Uterus (tissue), 4 donors: ENCODE measurements around the gene MAN2B1. TPM values are rescaled to one million over a fixed set of nuclear protein-coding genes. Genes with fewer than 3 reads are reported as not detected.
A peak's percentile ranks its signal among the peaks of the same experiment; 100 is the strongest.
"Not testable (repeated sequence)": the region's sequence is repeated elsewhere in the genome, so short reads cannot be mapped to it uniquely, and the experiment has no call there.

Source experiments
- DNase-seq, 2 donors: peaks; one replicate each; pipeline ENCODE4 v3.0.0-alpha.2; 2019 to 2020
- H3K27ac ChIP-seq, 2 donors: fragments of 200-600 bp; sonication (generic); 1 replicate in 1 of 2; 2 replicates in 1 of 2; pipeline ENCODE4 v1.5.1; 2016 to 2018
- H3K27me3 ChIP-seq, 2 donors: fragments of 200-600 bp; sonication (generic); one replicate each; pipeline ENCODE4 v1.5.1; 2018 to 2019; ENCODE audit warnings: control low read depth in 1 of 2
- H3K36me3 ChIP-seq, 2 donors: fragments of 200-600 bp; sonication (generic); one replicate each; pipeline ENCODE4 v1.5.1; 2019; ENCODE audit warnings: control low read depth in 1 of 2
- H3K4me1 ChIP-seq, 2 donors: fragments of 200-600 bp; sonication (generic); one replicate each; pipeline ENCODE4 v1.5.1; 2018 to 2019; ENCODE audit warnings: control low read depth in 1 of 2
- H3K4me3 ChIP-seq, 2 donors: fragments of 200-600 bp; sonication (generic); 1 replicate in 1 of 2; 2 replicates in 1 of 2; pipeline ENCODE4 v1.5.1; 2018 to 2019; ENCODE audit warnings: mild to moderate bottlenecking in 1 of 2
- H3K9me3 ChIP-seq, 2 donors: fragments of 200-600 bp; sonication (generic); one replicate each; pipeline ENCODE4 v1.5.1; 2019; ENCODE audit warnings: control low read depth in 1 of 2
- POLR2A ChIP-seq, 2 donors: fragments of 450-650 bp; IDR thresholded peaks; one replicate each; pipeline ENCODE4 v1.6.1; 2016; ENCODE audit warnings: antibody characterized with exemption in 2 of 2, mild to moderate bottlenecking in 1 of 2, moderate library complexity in 1 of 2
- intact Hi-C: fragments of 100-400 bp; cut with DNase I; formaldehyde crosslinking; loops from one replicate; pipeline ENCODE4 v1.15.1; 2023; ENCODE audit warnings: low total_unique reads
- total RNA-seq, 4 donors: library from RNA; depleted of rRNA in 3 of 4; stranded (reverse); fragments of >200 nt in 3 of 4; gene quantifications; one replicate each; pipeline versions ENCODE4 v1.1.0 to v1.2.4, GENCODE V29; 2014 to 2023
- TF ChIP-seq, protein P1 (sequence below), 4 experiments: fragments of 200-600 bp in 2 of 4; fragments of 450-650 bp in 2 of 4; sonication (generic) in 2 of 4; IDR thresholded peaks; one replicate each; pipeline ENCODE4 v1.5.1; 2016 to 2019; ENCODE audit warnings: antibody characterized with exemption in 4 of 4, mild to moderate bottlenecking in 2 of 4, moderate library complexity in 1 of 4
- donor health status: DM: yes; HTN: yes; CAD: no.

MAN2B1 gene
- total RNA-seq, 4 donors from 2014 or later: 15.9 to 54.1 (median 42.8) TPM

GRCh38 chr19:12703046-12703445, 36.5 kb upstream of the MAN2B1 start:
- Histone ChIP-seq H3K4me3 (no peak overlapping the region), H3K27ac (no peak overlapping the region), H3K4me1 (no peaks in the 10 kb centered on the region), H3K27me3 (no peaks in the 10 kb centered on the region), H3K9me3 (no peaks in the 10 kb centered on the region), H3K36me3 (no peaks in the 10 kb centered on the region)
- DNase-seq: no peak
- no peak for TF ChIP-seq POLR2A (IDR thresholded peaks at IDR 0.05)
- TF ChIP-seq, protein P1, sequence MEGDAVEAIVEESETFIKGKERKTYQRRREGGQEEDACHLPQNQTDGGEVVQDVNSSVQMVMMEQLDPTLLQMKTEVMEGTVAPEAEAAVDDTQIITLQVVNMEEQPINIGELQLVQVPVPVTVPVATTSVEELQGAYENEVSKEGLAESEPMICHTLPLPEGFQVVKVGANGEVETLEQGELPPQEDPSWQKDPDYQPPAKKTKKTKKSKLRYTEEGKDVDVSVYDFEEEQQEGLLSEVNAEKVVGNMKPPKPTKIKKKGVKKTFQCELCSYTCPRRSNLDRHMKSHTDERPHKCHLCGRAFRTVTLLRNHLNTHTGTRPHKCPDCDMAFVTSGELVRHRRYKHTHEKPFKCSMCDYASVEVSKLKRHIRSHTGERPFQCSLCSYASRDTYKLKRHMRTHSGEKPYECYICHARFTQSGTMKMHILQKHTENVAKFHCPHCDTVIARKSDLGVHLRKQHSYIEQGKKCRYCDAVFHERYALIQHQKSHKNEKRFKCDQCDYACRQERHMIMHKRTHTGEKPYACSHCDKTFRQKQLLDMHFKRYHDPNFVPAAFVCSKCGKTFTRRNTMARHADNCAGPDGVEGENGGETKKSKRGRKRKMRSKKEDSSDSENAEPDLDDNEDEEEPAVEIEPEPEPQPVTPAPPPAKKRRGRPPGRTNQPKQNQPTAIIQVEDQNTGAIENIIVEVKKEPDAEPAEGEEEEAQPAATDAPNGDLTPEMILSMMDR (IDR thresholded peaks at IDR 0.05): no peak
- intact Hi-C loops: no loop called here

DNA sequence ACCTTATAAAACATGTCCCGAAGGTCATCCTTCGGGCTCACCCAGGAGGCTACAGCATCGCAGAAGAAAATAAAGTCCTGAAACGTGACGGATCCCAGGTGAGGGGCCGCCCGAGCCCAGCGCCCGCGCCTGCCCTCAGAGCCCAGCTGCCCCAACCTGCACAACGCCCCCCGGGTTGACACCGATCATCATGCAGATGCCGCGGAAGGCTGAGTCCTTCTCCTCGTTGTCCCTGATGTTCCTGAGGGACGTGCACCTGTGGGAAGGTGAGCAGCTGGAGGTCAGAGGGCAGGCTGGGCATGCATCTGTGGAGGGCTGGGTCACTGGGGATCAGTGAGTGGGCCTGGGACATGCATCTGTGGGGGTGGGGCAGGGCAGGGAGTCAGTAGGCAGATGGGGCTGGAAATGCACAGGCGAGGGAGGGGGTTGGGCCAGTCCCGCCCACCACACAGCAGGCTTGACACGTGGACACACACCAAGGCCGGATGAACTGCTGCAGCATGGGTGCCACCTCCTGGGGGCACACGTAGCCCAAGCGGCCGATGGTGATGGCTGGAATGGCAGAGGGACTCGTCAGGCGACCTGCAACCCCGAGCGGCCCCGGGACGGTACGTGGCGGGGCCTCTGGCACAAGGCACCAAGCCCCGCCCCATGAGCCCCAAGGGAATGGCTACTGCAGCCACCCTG, 35.2 kb upstream of the MAN2B1 start:
- Histone ChIP-seq H3K27me3 (no peaks in the 10 kb centered on the region), H3K27ac (no peak overlapping the region), H3K9me3 (no peaks in the 10 kb centered on the region), H3K36me3 (no peaks in the 10 kb centered on the region), H3K4me1 (no peaks in the 10 kb centered on the region), H3K4me3 (no peak overlapping the region)
- TF ChIP-seq POLR2A (IDR thresholded peaks at IDR 0.05): no peak
- TF ChIP-seq, protein P1 (IDR thresholded peaks at IDR 0.05): no peak
- intact Hi-C loops: no loop called here
- DNase-seq: no peak

DNA sequence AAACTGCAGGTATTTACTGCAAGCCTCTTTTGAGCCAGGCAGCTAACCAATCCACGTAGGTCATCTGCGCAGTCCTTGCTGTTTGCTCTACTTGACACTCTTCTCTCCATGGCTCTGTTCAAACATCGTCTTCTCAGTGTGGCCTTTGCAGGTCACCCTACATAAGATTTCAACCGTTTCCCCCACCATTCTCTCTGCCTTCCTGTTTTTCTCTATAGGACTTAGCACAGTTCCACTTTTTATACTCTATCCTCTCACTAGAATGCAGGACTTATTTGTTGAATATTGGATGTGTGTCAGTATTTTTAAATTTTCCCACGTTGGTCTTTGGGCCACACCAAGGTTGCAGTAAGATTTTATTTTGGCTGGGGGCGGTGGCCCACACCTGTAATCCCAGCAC, 31.6 kb upstream of the MAN2B1 start:
- H3K4me1 ChIP-seq: peaks cover 0 to 7% of the 10 kb centered on the region in 2 donors
- intact Hi-C loops: no loop called here
- TF ChIP-seq, protein P1 (IDR thresholded peaks at IDR 0.05): no peak
- no peak for TF ChIP-seq POLR2A (IDR thresholded peaks at IDR 0.05)

DNA sequence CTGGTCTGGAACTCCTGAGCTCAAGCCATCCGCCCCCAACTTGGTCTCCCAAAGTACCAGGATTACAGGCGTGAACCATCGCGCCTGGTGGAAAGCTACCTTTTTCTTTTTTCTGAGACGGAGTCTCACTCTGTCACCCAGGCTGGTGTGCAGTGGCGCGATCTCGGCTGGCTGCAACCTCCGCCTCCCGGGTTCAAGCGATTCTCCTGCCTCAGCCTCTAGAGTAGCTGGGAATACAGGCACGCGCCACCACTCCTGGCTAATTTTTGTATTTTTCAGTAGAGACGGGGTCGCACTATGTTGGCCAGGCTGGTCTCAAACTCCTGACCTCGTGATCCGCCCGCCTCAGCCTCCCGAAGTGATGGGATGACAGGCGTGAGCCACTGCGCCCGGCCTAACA, 30.9 kb upstream of the MAN2B1 start:
- DNase-seq: not testable (repeated sequence)

More for the DNA sequence above, 31.6 kb upstream of the MAN2B1 start:
- DNase-seq: no peak
- Histone ChIP-seq H3K36me3 (no peaks in the 10 kb centered on the region), H3K9me3 (no peaks in the 10 kb centered on the region), H3K4me3 (no peak overlapping the region), H3K27ac (no peak overlapping the region), H3K27me3 (no peaks in the 10 kb centered on the region)

GRCh38 chr19:12696366-12697335, 30.1 kb upstream of the MAN2B1 start, which contains the start of gene FBXW9:
Gene FBXW9, minus strand, starts transcription at chr19:12696631. Its CDS starts 50 bp downstream, at chr19:12696581.
- Histone ChIP-seq H3K27ac (peak within 1 kb of the TSS; percentile 81 to 89), H3K36me3 (no peaks in the 10 kb centered on the region), H3K9me3 (no peaks in the 10 kb centered on the region), H3K4me3 (peak within 1 kb of the TSS; percentile 78 to 79), H3K4me1 (peaks cover 0 to 7% of the 10 kb centered on the region in 2 donors), H3K27me3 (no peaks in the 10 kb centered on the region)
- TF ChIP-seq, protein P1 (IDR thresholded peaks at IDR 0.05): peak in 1 of 4 experiments; percentile 27
- peak in 1 of 2 donors; percentile 48 for TF ChIP-seq POLR2A (IDR thresholded peaks at IDR 0.05)
- intact Hi-C loops: no loop called here
- peak; percentile 97 for DNase-seq

More for the DNA sequence above, 30.9 kb upstream of the MAN2B1 start:
- intact Hi-C loops, H3K36me3 ChIP-seq, H3K27ac ChIP-seq, H3K27me3 ChIP-seq, H3K4me3 ChIP-seq, H3K4me1 ChIP-seq, H3K9me3 ChIP-seq: not testable (repeated sequence)
